ENCODE measurements around the gene SLC6A11. TPM values are rescaled to one million over a fixed set of nuclear protein-coding genes. Genes with fewer than 3 reads are reported as not detected.

The SLC6A11 gene
- total RNA-seq, 1 donor from 2014 or later, result 3.2 TPM

GRCh38 chr3:10858091-10858490, 42.1 kb downstream of the SLC6A11 start:
- Histone ChIP-seq H3K36me3 (ENCODE audit: control insufficient read depth, insufficient read depth, low read length) (no peaks in the 10 kb centered on the region), H3K27me3 (ENCODE audit: control insufficient read depth, insufficient read depth, low read length) (no peaks in the 10 kb centered on the region), H3K4me3 (ENCODE audit: low read depth, low read length) (no peak overlapping the region)
- DNase-seq (ENCODE audit: low read depth) (no peak), FAIRE-seq (no peak)
- TF ChIP-seq, protein P1, sequence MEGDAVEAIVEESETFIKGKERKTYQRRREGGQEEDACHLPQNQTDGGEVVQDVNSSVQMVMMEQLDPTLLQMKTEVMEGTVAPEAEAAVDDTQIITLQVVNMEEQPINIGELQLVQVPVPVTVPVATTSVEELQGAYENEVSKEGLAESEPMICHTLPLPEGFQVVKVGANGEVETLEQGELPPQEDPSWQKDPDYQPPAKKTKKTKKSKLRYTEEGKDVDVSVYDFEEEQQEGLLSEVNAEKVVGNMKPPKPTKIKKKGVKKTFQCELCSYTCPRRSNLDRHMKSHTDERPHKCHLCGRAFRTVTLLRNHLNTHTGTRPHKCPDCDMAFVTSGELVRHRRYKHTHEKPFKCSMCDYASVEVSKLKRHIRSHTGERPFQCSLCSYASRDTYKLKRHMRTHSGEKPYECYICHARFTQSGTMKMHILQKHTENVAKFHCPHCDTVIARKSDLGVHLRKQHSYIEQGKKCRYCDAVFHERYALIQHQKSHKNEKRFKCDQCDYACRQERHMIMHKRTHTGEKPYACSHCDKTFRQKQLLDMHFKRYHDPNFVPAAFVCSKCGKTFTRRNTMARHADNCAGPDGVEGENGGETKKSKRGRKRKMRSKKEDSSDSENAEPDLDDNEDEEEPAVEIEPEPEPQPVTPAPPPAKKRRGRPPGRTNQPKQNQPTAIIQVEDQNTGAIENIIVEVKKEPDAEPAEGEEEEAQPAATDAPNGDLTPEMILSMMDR (IDR thresholded peaks at IDR 0.05; ENCODE audit: insufficient read depth, low read length, severe bottlenecking), result no peak

DNA sequence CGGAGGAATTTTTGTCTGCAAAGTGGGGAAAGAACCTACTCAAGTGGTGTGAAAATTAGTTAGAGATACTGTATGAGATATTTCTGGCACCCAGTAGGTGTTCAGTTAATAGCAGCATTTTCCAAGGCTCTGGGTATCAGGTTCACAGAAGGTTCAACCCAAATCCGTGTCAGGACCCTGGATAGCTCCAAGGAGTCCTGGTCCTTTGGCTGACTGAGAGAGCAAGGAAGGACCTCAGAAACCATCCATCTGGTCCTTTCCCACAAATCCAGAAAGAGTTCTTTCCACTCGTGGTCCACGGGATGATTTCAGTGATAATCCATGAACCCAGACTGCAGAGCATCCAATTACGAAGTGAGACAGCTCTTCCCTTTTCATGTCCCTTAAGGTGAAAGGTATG, 51.4 kb downstream of the SLC6A11 start:
- no peaks in the 10 kb centered on the region for H3K36me3 ChIP-seq (ENCODE audit: control insufficient read depth, insufficient read depth, low read length)
- H3K4me3 ChIP-seq (ENCODE audit: low read depth, low read length), result no peak overlapping the region
- no peak for DNase-seq (ENCODE audit: low read depth)
- TF ChIP-seq, protein P1 (IDR thresholded peaks at IDR 0.05; ENCODE audit: insufficient read depth, low read length, severe bottlenecking), result no peak
- H3K27me3 ChIP-seq (ENCODE audit: control insufficient read depth, insufficient read depth, low read length), result no peaks in the 10 kb centered on the region
- peak; percentile 79 for FAIRE-seq

DNA sequence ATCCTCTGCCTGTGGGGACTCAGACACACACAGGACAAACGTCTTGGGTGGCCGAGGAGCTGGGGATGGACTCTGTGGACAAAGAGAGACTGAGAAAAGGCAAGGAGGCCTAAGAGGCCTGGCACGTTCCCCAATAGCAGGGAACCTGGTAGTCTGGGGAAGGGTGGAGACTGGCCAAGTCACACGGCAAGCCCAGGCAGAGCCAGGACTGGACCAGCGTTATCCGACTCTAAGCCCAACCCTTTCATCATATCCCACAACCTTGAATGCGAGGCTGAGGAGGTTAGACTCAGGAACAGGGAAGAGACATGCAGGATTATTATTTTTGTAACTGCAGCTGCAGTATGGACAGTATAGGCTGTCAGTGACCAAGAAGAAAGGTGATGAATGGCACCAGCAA, 53.4 kb downstream of the SLC6A11 start:
- TF ChIP-seq, protein P1 (IDR thresholded peaks at IDR 0.05; ENCODE audit: insufficient read depth, low read length, severe bottlenecking), result no peak
- Histone ChIP-seq H3K4me3 (ENCODE audit: low read depth, low read length) (no peak overlapping the region), H3K27me3 (ENCODE audit: control insufficient read depth, insufficient read depth, low read length) (no peaks in the 10 kb centered on the region), H3K36me3 (ENCODE audit: control insufficient read depth, insufficient read depth, low read length) (no peaks in the 10 kb centered on the region)
- FAIRE-seq, result no peak
- DNase-seq (ENCODE audit: low read depth), result peak; percentile 68

DNA sequence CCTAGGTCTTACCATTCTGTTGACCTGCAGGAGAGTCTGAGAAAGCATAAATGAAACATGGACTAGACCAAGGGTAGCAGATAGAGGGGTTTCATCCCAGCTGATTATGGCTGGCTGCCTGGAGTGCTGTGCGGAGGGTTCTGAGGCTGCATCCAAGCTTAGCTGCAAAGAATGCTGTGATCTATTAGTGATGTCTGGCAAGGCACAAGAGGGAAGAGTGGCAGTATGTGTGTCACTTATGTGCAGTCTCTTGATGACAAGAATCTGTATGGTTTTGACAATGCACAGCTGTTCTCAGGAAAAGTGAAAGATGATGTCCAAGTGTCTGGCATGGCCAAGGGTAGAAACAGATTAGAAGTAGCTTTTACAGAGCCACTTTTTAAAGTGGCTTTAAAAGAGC, 54.3 kb downstream of the SLC6A11 start:
- TF ChIP-seq, protein P1 (IDR thresholded peaks at IDR 0.05; ENCODE audit: insufficient read depth, low read length, severe bottlenecking), result no peak
- no peaks in the 10 kb centered on the region for H3K36me3 ChIP-seq (ENCODE audit: control insufficient read depth, insufficient read depth, low read length)
- no peak for DNase-seq (ENCODE audit: low read depth)

DNA sequence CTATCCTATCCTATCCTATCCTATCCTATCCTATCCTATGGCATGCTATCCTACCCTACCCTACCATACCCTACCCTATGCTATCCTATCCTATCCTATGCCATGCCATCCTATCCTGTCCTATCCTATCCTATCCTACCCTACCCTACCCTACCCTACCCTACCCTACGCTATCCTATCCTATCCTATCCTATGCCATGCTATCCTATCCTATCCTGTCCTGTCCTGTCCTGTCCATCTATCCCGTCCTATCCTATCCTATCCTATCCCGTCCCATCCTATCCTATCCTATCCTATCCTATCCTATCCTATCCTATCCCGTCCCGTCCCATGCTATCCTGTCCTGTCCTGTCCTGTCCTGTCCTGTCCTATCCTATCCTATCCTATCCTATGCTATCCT, 57.4 kb downstream of the SLC6A11 start:
- DNase-seq (ENCODE audit: low read depth) (no peak), FAIRE-seq (no peak)
- TF ChIP-seq, protein P1 (IDR thresholded peaks at IDR 0.05; ENCODE audit: insufficient read depth, low read length, severe bottlenecking), result no peak
- Histone ChIP-seq H3K36me3 (ENCODE audit: control insufficient read depth, insufficient read depth, low read length) (no peaks in the 10 kb centered on the region), H3K27me3 (ENCODE audit: control insufficient read depth, insufficient read depth, low read length) (no peaks in the 10 kb centered on the region), H3K4me3 (ENCODE audit: low read depth, low read length) (no peak overlapping the region)

More for the DNA sequence above, 54.3 kb downstream of the SLC6A11 start:
- H3K4me3 ChIP-seq (ENCODE audit: low read depth, low read length), result no peak overlapping the region
- no peaks in the 10 kb centered on the region for H3K27me3 ChIP-seq (ENCODE audit: control insufficient read depth, insufficient read depth, low read length)
- peak; percentile 84 for FAIRE-seq

DNA sequence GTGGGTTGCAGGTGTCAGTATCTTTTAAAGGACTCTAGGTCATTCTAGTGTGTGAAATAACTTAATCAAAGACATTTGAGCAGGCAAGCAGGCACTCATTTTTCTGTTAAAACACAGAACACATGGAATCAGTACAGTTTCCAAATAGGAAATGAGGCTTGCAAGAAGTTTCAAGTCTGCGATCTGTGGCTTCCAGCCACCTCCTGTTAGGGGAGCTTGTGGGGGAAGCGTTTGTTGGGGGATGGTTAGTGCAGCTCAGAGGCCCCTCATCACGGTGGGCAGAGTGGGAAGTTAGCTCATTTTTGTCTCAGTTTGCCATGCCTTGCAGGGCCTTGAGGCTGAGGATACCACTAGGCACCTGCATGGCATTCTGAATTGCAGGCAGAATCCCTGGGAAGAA, 59.9 kb downstream of the SLC6A11 start:
- H3K4me3 ChIP-seq (ENCODE audit: low read depth, low read length), result no peak overlapping the region
- no peaks in the 10 kb centered on the region for H3K36me3 ChIP-seq (ENCODE audit: control insufficient read depth, insufficient read depth, low read length)
- TF ChIP-seq, protein P1 (IDR thresholded peaks at IDR 0.05; ENCODE audit: insufficient read depth, low read length, severe bottlenecking), result no peak
- H3K27me3 ChIP-seq (ENCODE audit: control insufficient read depth, insufficient read depth, low read length), result no peaks in the 10 kb centered on the region
- FAIRE-seq (no peak), DNase-seq (ENCODE audit: low read depth) (no peak)
